Tibial artery (tissue), 4 donors: ENCODE measurements around the gene TUBA3E.
"Not testable (repeated sequence)": the region's sequence is repeated elsewhere in the genome, so short reads cannot be mapped to it uniquely, and the experiment has no call there.

ENCODE experiments used
- DNase-seq, 2 donors: peaks; one replicate each; pipeline ENCODE4 v3.0.0-alpha.2; 2019
- H3K27ac ChIP-seq, 2 donors: fragments of 200-600 bp; sonication (generic) in 1 of 2; 1 replicate in 1 of 2; 2 replicates in 1 of 2; pipeline ENCODE4 v1.5.1; 2018 to 2019; ENCODE audit warnings: mild to moderate bottlenecking in 1 of 2
- H3K27me3 ChIP-seq, 2 donors: fragments of 200-600 bp; sonication (generic) in 1 of 2; one replicate each; pipeline versions ENCODE4 v1.5.1 to v1.6.0; 2016 to 2019
- H3K36me3 ChIP-seq, 3 donors: fragments of 200-600 bp; sonication (generic) in 2 of 3; one replicate each; pipeline ENCODE4 v1.5.1; 2016 to 2019; ENCODE audit warnings: mild to moderate bottlenecking in 2 of 3
- H3K4me1 ChIP-seq, 4 donors: fragments of 200-600 bp; sonication (generic) in 2 of 4; 1 replicate in 3 of 4; 2 replicates in 1 of 4; pipeline ENCODE4 v1.5.1; 2016 to 2019
- H3K4me3 ChIP-seq, 2 donors: fragments of 200-600 bp; sonication (generic) in 1 of 2; 1 replicate in 1 of 2; 2 replicates in 1 of 2; pipeline ENCODE4 v1.5.1; 2018 to 2019; ENCODE audit warnings: mild to moderate bottlenecking in 2 of 2
- H3K9me3 ChIP-seq, 3 donors: fragments of 200-600 bp; sonication (generic) in 1 of 3; one replicate each; pipeline ENCODE4 v1.5.1; 2016 to 2019
- intact Hi-C: fragments of 100-400 bp; cut with DNase I; formaldehyde crosslinking; loops from one replicate; pipeline ENCODE4 v1.15.0; 2023; ENCODE audit warnings: low total_unique reads
- TF ChIP-seq, protein P1 (sequence below), 2 experiments: fragments of 200-600 bp in 1 of 2; fragments of 450-650 bp in 1 of 2; IDR thresholded peaks; one replicate each; pipeline ENCODE4 v1.5.1; 2017 to 2019; ENCODE audit warnings: antibody characterized with exemption in 2 of 2, mild to moderate bottlenecking in 1 of 2, moderate library complexity in 1 of 2

Gene TUBA3E

DNA sequence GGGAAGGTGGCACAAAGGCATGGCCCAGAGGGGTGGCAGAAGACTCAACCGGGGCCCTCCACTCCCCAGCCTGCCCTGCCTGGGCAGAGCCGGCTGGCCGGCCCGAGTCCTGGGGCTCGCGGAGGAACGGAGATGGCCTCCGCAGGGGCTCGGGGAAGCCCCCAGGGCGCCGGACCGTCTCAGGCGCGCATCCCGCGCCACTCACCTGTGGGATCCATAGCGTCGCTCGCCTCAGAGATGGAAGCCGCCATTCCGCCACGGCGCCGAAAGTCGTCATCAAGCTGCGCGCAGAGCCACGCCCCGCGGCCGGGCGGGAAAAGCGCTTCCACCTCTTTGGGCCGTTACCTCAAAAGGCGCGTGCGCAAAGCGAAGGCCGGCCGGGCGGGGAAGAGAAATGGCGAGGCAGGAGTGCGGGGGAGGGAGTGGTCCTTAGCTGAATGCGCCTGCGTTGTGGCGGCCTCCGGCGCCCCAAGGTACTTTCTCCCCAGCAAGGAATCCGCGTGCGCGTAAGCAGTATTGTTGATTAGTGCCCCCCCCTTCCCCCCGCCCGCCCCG lies 16.8 kb downstream of the TUBA3E start, which contains the start of gene SMPD4:
Gene SMPD4, minus strand, starts transcription at position 278 of the 555 bp plus-strand sequence. CDS start 5,010 bp downstream, outside the sequence.
- H3K27me3 ChIP-seq, result no peaks in the 10 kb centered on the region
- TF ChIP-seq, protein P1, sequence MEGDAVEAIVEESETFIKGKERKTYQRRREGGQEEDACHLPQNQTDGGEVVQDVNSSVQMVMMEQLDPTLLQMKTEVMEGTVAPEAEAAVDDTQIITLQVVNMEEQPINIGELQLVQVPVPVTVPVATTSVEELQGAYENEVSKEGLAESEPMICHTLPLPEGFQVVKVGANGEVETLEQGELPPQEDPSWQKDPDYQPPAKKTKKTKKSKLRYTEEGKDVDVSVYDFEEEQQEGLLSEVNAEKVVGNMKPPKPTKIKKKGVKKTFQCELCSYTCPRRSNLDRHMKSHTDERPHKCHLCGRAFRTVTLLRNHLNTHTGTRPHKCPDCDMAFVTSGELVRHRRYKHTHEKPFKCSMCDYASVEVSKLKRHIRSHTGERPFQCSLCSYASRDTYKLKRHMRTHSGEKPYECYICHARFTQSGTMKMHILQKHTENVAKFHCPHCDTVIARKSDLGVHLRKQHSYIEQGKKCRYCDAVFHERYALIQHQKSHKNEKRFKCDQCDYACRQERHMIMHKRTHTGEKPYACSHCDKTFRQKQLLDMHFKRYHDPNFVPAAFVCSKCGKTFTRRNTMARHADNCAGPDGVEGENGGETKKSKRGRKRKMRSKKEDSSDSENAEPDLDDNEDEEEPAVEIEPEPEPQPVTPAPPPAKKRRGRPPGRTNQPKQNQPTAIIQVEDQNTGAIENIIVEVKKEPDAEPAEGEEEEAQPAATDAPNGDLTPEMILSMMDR (IDR thresholded peaks at IDR 0.05), result no peak
- H3K4me1 ChIP-seq, result peaks cover 0 to 31% (median 18%) of the 10 kb centered on the region in 4 donors
- H3K36me3 ChIP-seq, result peaks cover 0 to 10% (median 3%) of the 10 kb centered on the region in 3 donors
- H3K4me3 ChIP-seq, result peak within 1 kb of the TSS; percentile 97
- peak within 1 kb of the TSS; percentile 88 to 91 for H3K27ac ChIP-seq
- intact Hi-C loops, result loop anchor here (5.0 to 10.0 kb wide), 2 partner anchors 161 to 913 kb away; partner anchors contain the start of genes FAM168B and IMP4
- peak; percentile 96 to 98 for DNase-seq
- no peaks in the 10 kb centered on the region for H3K9me3 ChIP-seq

DNA sequence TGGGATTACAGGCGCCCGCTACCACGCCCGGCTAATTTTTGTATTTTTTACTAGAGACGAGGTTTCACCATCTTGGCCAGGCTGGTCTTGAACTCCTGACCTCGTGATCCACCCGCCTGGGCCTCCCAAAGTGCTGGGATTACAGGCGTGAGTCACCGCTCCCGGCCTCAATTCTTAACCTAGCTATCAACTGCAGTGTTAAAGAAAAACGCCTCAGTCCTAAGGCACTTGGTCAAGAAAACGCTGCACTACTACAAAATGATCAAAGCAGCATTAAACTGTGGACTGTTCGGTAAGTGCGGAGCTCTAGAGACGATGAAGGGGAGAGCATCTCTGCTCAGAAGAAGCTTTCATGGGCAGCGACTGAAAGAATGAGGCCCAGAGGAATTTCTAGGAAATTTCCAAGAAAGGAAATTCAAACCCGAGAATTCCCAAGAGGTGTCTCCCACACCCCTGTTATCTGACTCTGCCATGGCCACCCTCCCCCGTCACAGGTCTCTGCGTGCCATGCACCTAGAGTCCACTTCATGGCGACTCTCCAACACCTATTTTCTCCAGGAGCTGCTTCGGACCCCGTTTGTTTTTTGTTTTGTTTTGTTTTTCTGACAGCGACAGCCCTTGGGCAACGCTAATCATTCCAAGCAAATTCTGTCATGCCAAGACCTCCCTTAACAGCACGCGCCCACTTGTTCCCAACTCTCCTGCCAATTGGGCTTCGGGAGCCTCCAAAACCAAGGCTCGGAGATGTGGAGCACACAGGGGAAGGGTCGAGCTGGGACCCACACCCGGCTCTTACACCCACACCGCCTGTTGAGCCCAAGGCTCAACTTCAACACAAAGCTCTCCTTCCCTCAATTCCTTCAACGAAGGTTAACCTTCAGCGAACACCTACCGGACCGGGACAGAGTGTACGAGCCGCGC lies 17.6 kb downstream of the TUBA3E start:
- not testable (repeated sequence) for H3K27me3 ChIP-seq, H3K9me3 ChIP-seq, DNase-seq
- Histone ChIP-seq H3K36me3 (peaks cover under 1 to 15% (median 6%) of the 10 kb centered on the region in 3 donors), H3K4me1 (peaks cover 0 to 31% (median 18%) of the 10 kb centered on the region in 4 donors), H3K4me3 (peak overlapping the region; percentile 97), H3K27ac (peak overlapping the region; percentile 88 to 91)
- intact Hi-C loops, result loop anchor here (5.0 to 10.0 kb wide), 2 partner anchors 162 to 914 kb away; partner anchors contain the start of genes FAM168B and IMP4

GRCh38 chr2:130174866-130175265 lies 23.4 kb downstream of the TUBA3E start:
- H3K36me3 ChIP-seq, result peaks cover 34 to 67% (median 45%) of the 10 kb centered on the region in 3 donors
- H3K4me3 ChIP-seq, H3K27me3 ChIP-seq, H3K4me1 ChIP-seq, H3K27ac ChIP-seq, intact Hi-C loops, DNase-seq, H3K9me3 ChIP-seq: not testable (repeated sequence)

- H3K36me3 ChIP-seq, result peaks cover 66 to 100% (median 76%) of the 10 kb centered on the region in 3 donors
Observed at GRCh38 chr2:130169896-130170295, 28.3 kb downstream of the TUBA3E start.

GRCh38 chr2:130169163-130169562 lies 29.1 kb downstream of the TUBA3E start:
- H3K4me3 ChIP-seq, H3K27ac ChIP-seq, H3K27me3 ChIP-seq, H3K4me1 ChIP-seq, H3K9me3 ChIP-seq, DNase-seq: not testable (repeated sequence)
- peaks cover 72 to 100% (median 72%) of the 10 kb centered on the region in 3 donors for H3K36me3 ChIP-seq
- intact Hi-C loops, result loop anchor here (5.0 kb wide), 1 partner anchor 887 kb away; no protein-coding TSS in a partner anchor

More at GRCh38 chr2:130169896-130170295, 28.3 kb downstream of the TUBA3E start:
- DNase-seq, result no peak
- no peaks in the 10 kb centered on the region for H3K27me3 ChIP-seq
- no peaks in the 10 kb centered on the region for H3K4me1 ChIP-seq
- H3K9me3 ChIP-seq, result no peaks in the 10 kb centered on the region
- TF ChIP-seq, protein P1 (IDR thresholded peaks at IDR 0.05), result no peak
- intact Hi-C loops, result loop anchor here (5.0 kb wide), 1 partner anchor 888 kb away; no protein-coding TSS in a partner anchor
- H3K27ac ChIP-seq, result no peak overlapping the region
- H3K4me3 ChIP-seq, result no peak overlapping the region

GRCh38 chr2:130166611-130167010 lies 31.6 kb downstream of the TUBA3E start:
- not testable (repeated sequence) for H3K27ac ChIP-seq, H3K4me3 ChIP-seq, H3K27me3 ChIP-seq, H3K9me3 ChIP-seq, DNase-seq, H3K4me1 ChIP-seq
- peaks cover 65 to 99% (median 75%) of the 10 kb centered on the region in 3 donors for H3K36me3 ChIP-seq
- intact Hi-C loops, result loop anchor here (5.0 kb wide), 1 partner anchor 884 kb away; no protein-coding TSS in a partner anchor

DNA sequence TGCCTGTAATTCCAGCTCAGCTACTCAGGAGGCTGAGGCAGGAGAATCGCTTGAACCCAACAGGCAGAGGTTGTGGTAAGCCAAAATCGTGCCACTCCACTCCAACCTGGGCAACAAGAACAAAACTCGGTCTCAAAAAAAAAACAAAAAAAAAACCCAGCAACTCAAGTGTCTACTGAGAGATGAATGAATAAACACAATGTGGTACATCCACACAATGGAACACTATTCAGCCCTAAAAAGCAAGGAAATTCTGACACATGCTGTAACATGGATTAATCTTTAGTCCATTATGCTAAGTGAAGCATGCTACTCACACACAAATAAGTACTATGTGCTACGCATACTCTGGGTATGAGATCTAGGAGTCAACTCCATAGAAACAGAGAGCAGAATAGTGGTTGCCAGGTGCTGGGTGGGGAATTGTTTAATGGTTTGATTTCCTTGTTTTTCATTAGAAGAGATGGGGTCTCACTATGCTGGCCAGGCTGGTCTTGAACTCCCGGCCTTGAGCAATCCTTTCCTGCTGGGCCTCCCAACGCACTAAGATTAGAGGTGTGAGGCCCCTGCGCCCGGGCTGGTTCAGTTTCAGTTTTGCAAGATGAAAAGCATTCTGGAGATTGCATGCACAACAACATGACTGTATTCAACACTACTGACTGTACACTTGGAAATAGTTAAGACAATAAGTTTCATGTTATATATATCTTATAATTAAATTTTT lies 32.8 kb downstream of the TUBA3E start:
- Histone ChIP-seq H3K27me3 (no peaks in the 10 kb centered on the region), H3K4me3 (no peak overlapping the region), H3K36me3 (peaks cover 58 to 99% (median 76%) of the 10 kb centered on the region in 3 donors), H3K9me3 (no peaks in the 10 kb centered on the region), H3K4me1 (no peaks in the 10 kb centered on the region), H3K27ac (no peak overlapping the region)
- TF ChIP-seq, protein P1 (IDR thresholded peaks at IDR 0.05), result no peak
- no peak for DNase-seq
- intact Hi-C loops, result loop anchor here (5.0 kb wide), 1 partner anchor 883 kb away; no protein-coding TSS in a partner anchor
